Trophoblast cell (in vitro differentiated cells and primary cell): ENCODE results near the gene MOCS3.

Source experiments
- DNase-seq, 2 donors: peaks; one replicate each; pipeline ENCODE4 v3.0.0-alpha.2; 2016
- H2AFZ ChIP-seq: 2 replicates; pipeline ENCODE4 v1.6.1; 2013; ENCODE audit warnings: low read length, moderate library complexity, mild to moderate bottlenecking; ENCODE audit not compliant: insufficient read depth, poor library complexity
- H2AK5ac ChIP-seq: 2 replicates; pipeline ENCODE4 v1.6.1; 2013; ENCODE audit warnings: mild to moderate bottlenecking, low read length
- H2BK120ac ChIP-seq: 2 replicates; pipeline ENCODE4 v1.6.1; 2013; ENCODE audit warnings: low read length, mild to moderate bottlenecking, moderate library complexity; ENCODE audit not compliant: insufficient read depth, poor library complexity
- H2BK12ac ChIP-seq: 2 replicates; pipeline ENCODE4 v1.6.1; 2013; ENCODE audit warnings: mild to moderate bottlenecking, low read length, moderate library complexity
- H2BK5ac ChIP-seq: 2 replicates; pipeline ENCODE4 v1.6.1; 2013; ENCODE audit warnings: low read length, low read depth, moderate library complexity, mild to moderate bottlenecking; ENCODE audit not compliant: poor library complexity
- H3K14ac ChIP-seq: 2 replicates; pipeline ENCODE4 v1.6.1; 2013; ENCODE audit warnings: mild to moderate bottlenecking, low read length
- H3K18ac ChIP-seq: 2 replicates; pipeline ENCODE4 v1.6.1; 2013; ENCODE audit warnings: mild to moderate bottlenecking, low read length
- H3K23ac ChIP-seq: 2 replicates; pipeline ENCODE4 v1.6.1; 2013; ENCODE audit warnings: low read length
- H3K27ac ChIP-seq: 2 replicates; pipeline ENCODE4 v1.5.1; 2013; ENCODE audit warnings: low read depth, mild to moderate bottlenecking, inconsistent platforms, low read length, moderate library complexity
- H3K27me3 ChIP-seq: 2 replicates; pipeline ENCODE4 v1.6.1; 2013; ENCODE audit warnings: inconsistent platforms, mild to moderate bottlenecking, low read length, moderate library complexity; ENCODE audit not compliant: insufficient read depth
- H3K36me3 ChIP-seq, 2 experiments: 1 replicate in 1 of 2; 2 replicates in 1 of 2; pipeline ENCODE4 v1.6.1; 2013; ENCODE audit warnings: low read length in 2 of 2, mild to moderate bottlenecking in 2 of 2, moderate library complexity in 1 of 2; ENCODE audit not compliant: insufficient read depth in 2 of 2, control insufficient read depth in 1 of 2
- H3K4ac ChIP-seq: 2 replicates; pipeline ENCODE4 v1.6.1; 2013; ENCODE audit warnings: low read depth, mild to moderate bottlenecking, low read length, moderate library complexity
- H3K4me1 ChIP-seq, 2 experiments: 1 replicate in 1 of 2; 2 replicates in 1 of 2; pipeline ENCODE4 v1.6.1; 2013; ENCODE audit warnings: low read length in 2 of 2, mild to moderate bottlenecking in 2 of 2, moderate library complexity in 1 of 2; ENCODE audit not compliant: insufficient read depth in 2 of 2, control insufficient read depth in 1 of 2
- H3K4me2 ChIP-seq: 2 replicates; pipeline ENCODE4 v1.6.1; 2013; ENCODE audit warnings: inconsistent platforms, mild to moderate bottlenecking, low read length, moderate library complexity
- H3K4me3 ChIP-seq: 2 replicates; pipeline ENCODE4 v1.5.1; 2013; ENCODE audit warnings: mild to moderate bottlenecking, low read depth, low read length, inconsistent platforms
- H3K79me1 ChIP-seq: one replicate; pipeline ENCODE4 v1.6.1; 2013; ENCODE audit warnings: low read length
- H3K79me2 ChIP-seq: 2 replicates; pipeline ENCODE4 v1.6.1; 2013; ENCODE audit warnings: low read length, mild to moderate bottlenecking; ENCODE audit not compliant: control insufficient read depth, insufficient read depth, poor library complexity
- H3K9ac ChIP-seq: 2 replicates; pipeline ENCODE4 v1.6.1; 2013; ENCODE audit warnings: mild to moderate bottlenecking, low read length
- H3K9me3 ChIP-seq: 2 replicates; pipeline ENCODE4 v1.6.1; 2013; ENCODE audit warnings: low read depth, mild to moderate bottlenecking, control low read depth, inconsistent platforms, low read length; ENCODE audit not compliant: insufficient read depth
- H4K12ac ChIP-seq: 2 replicates; pipeline ENCODE4 v1.6.1; 2013; ENCODE audit warnings: low read depth, mild to moderate bottlenecking, low read length, moderate library complexity
- H4K8ac ChIP-seq: 2 replicates; pipeline ENCODE4 v1.6.1; 2013; ENCODE audit warnings: low read depth, mild to moderate bottlenecking, low read length, moderate library complexity
- H4K91ac ChIP-seq: one replicate; pipeline ENCODE4 v1.6.1; 2013; ENCODE audit warnings: low read depth, mild to moderate bottlenecking, low read length, moderate library complexity
- WGBS: extraction: QIAGEN DNeasy Blood & Tissue Kit; methylation state at CpG from one replicate; pipeline ENCODE4 v1.1.7; 2013; ENCODE audit warnings: missing lambda C conversion rate; ENCODE audit not compliant: insufficient read length, insufficient coverage; ENCODE audit errors: extremely low coverage; 5-methylcytosine and 5-hydroxymethylcytosine counted together

Gene MOCS3

DNA sequence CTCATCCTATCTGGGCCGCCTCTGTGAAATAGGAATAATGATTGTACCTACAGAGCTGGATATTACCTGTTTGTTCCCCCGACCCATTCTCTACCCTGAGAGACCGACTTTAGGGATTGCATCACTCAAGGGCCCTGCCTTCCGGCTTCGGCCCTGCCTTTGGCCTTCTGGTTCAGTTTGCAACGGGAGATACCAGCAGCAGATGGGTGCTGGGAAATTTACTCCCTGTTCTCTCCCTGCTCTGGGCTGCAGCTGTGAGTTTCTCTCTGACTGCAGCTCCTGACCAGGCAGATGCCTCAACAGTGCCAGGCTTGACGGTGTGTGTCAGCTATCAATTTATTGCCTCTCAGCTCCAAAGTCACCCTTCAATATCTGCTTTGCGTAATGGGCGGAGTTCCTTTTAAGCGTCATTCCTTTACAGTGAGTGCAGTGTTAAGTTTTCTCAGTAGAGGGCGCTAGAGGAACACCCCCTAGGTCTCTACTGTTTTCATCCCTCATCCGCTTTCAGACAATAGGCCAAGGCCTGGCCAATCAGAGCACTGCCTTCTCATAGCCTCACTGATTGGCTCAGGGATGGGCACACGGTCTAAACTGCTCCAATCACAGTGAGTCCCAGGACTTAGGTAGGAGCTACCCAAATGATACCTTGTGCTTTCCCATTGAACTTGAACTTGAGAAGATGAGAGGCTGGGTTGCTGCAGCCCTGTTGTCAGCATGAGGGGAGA lies 34.3 kb downstream of the MOCS3 start:
- H2AK5ac ChIP-seq = no peak overlapping the region
- H2BK120ac ChIP-seq = no peak overlapping the region
- H3K14ac ChIP-seq = no peak overlapping the region
- H3K79me1 ChIP-seq = no peaks in the 10 kb centered on the region
- no peaks in the 10 kb centered on the region for H3K36me3 ChIP-seq
- peak overlapping the region; percentile 24 for H3K27ac ChIP-seq
- no peak overlapping the region for H3K4ac ChIP-seq
- no peaks in the 10 kb centered on the region for H3K9me3 ChIP-seq
- H2BK12ac ChIP-seq = no peak overlapping the region
- no peaks in the 10 kb centered on the region for H3K27me3 ChIP-seq
- peak overlapping the region; percentile 29 for H3K4me2 ChIP-seq
- H4K12ac ChIP-seq = no peak overlapping the region
- H3K9ac ChIP-seq = no peak overlapping the region
- H3K23ac ChIP-seq = no peak overlapping the region
- H4K91ac ChIP-seq = no peak overlapping the region
- H4K8ac ChIP-seq = peak overlapping the region; percentile 3
- H3K4me3 ChIP-seq = no peak overlapping the region
- DNase-seq = peak; percentile 62 to 84
- no peaks in the 10 kb centered on the region for H3K79me2 ChIP-seq
- H2AFZ ChIP-seq = peak overlapping the region; percentile 47
- H3K4me1 ChIP-seq = peaks cover 12 to 16% of the 10 kb centered on the region in 2 experiments
- WGBS = no CpG with 5 or more reads among the region's 13 CpGs
- no peak overlapping the region for H2BK5ac ChIP-seq
- no peak overlapping the region for H3K18ac ChIP-seq

DNA sequence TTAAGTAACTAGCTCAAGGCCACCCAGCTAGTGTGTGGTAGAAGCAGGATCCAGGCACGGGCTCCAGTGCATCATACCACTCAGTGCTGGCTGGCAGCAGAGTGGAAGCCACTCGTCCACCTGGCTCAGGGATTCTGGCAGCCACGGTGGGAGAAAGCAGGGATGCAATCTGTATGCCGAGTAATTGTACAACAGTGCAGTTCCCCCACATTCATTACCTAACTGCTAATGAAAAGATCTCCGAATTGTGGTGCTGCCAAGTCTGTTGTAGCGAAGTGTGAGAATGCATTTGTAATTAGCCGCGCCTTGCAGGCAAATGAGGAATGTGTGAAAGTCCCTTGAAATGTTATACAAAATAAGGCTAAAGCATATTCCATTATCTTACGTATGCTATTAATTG lies 35.3 kb downstream of the MOCS3 start:
- Histone ChIP-seq H3K79me2 (no peaks in the 10 kb centered on the region), H3K9ac (no peak overlapping the region), H3K23ac (no peak overlapping the region), H3K4me3 (no peak overlapping the region), H2BK12ac (no peak overlapping the region), H3K36me3 (no peaks in the 10 kb centered on the region), H4K12ac (no peak overlapping the region), H3K9me3 (no peaks in the 10 kb centered on the region), H3K4me2 (no peak overlapping the region), H2AFZ (no peak overlapping the region), H3K79me1 (peaks cover 2% of the 10 kb centered on the region), H3K27ac (no peak overlapping the region), H3K18ac (no peak overlapping the region), H4K8ac (no peak overlapping the region), H2BK5ac (no peak overlapping the region), H3K27me3 (no peaks in the 10 kb centered on the region), H3K4ac (no peak overlapping the region), H3K4me1 (peaks cover 12 to 18% of the 10 kb centered on the region in 2 experiments), H2AK5ac (no peak overlapping the region), H3K14ac (no peak overlapping the region), H2BK120ac (no peak overlapping the region), H4K91ac (no peak overlapping the region)
- no peak for DNase-seq
- no CpG with 5 or more reads among the region's 9 CpGs for WGBS

DNA sequence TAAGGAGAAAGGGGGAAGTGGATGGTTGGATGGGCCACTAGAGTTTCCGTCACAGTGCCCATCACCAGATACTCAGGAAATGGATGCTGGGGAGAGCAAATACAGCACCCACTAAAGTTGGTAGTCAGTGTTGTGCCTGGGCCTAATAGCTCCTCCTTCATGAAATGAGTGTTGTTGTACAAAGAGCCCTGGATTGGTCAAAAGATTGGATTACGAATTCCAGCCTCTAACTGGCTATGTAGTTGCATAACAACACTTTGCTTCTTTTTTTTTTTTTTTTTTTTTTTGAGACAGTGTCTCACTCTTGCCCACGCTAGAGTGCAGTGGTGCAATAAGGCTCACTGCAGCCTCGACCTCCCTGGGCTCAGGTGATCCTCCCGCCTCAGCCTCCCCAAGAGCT lies 36.9 kb downstream of the MOCS3 start:
- H3K79me2 ChIP-seq = no peaks in the 10 kb centered on the region
- no peaks in the 10 kb centered on the region for H3K27me3 ChIP-seq
- no peak overlapping the region for H4K12ac ChIP-seq
- H3K36me3 ChIP-seq = no peaks in the 10 kb centered on the region
- H3K9ac ChIP-seq = no peak overlapping the region
- no peak overlapping the region for H4K91ac ChIP-seq
- DNase-seq = no peak
- no peak overlapping the region for H3K23ac ChIP-seq
- peaks cover 3% of the 10 kb centered on the region for H3K79me1 ChIP-seq
- no peak overlapping the region for H3K14ac ChIP-seq
- H2BK12ac ChIP-seq = no peak overlapping the region
- WGBS = no CpG with 5 or more reads among the region's 5 CpGs
- H3K27ac ChIP-seq = no peak overlapping the region
- no peak overlapping the region for H3K18ac ChIP-seq
- no peak overlapping the region for H2BK5ac ChIP-seq
- H2BK120ac ChIP-seq = no peak overlapping the region
- H2AFZ ChIP-seq = no peak overlapping the region
- H2AK5ac ChIP-seq = no peak overlapping the region
- H3K9me3 ChIP-seq = no peaks in the 10 kb centered on the region
- H3K4me2 ChIP-seq = no peak overlapping the region
- H4K8ac ChIP-seq = no peak overlapping the region
- no peak overlapping the region for H3K4ac ChIP-seq
- H3K4me1 ChIP-seq = peaks cover 12 to 18% of the 10 kb centered on the region in 2 experiments
- no peak overlapping the region for H3K4me3 ChIP-seq

DNA sequence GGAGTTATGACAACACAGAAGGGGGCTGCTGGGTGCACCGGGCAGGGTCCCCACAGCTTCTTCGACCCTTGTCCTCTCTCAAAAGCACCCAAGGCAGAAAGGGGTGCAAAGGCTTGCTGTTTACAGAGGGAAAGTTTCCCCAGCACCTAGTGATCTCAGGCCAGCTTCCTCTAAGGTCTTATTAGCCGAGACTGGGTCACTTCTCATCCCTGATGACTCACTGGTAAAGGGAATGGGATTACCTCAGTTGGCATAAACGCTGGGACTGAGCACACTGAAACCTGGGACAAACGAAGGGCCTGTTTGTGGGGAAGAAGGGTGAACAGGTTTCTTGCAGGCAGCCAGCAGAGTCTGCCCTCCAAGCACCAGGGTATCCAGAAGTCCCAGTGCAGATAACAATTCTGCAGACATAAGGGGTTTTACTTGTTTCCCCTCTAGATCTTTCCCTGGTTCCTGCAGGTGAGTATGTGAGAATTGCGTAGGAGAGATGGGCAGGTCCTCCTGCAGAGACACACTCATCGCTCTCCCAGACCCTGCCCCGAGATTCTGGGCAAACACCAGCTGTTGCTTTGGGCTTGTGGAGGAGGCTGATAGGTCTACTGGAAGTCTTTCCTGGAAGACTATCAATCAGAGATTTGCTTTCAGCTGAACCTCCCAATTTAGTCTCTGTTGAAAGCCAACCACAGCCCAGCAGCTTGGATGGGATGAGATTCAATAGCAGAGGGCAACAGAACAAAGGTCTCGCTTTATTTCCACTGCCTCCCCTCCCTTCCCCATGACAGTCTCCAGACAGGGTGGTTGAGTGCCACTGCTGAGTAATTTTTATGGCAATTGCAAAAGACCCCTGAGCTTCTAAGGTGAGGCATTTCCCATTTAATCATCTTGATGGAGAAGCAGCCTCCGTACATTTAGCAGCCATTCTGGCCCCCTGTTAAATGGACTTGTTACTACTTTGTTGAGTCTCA lies 38.6 kb downstream of the MOCS3 start:
- no CpG with 5 or more reads among the region's 10 CpGs for WGBS
- no peak overlapping the region for H2AFZ ChIP-seq

More for the DNA sequence above, 38.6 kb downstream of the MOCS3 start:
- Histone ChIP-seq H4K8ac (no peak overlapping the region), H3K4me3 (no peak overlapping the region), H3K18ac (no peak overlapping the region), H3K4ac (no peak overlapping the region), H3K4me2 (no peak overlapping the region), H3K27me3 (no peaks in the 10 kb centered on the region), H4K91ac (no peak overlapping the region), H3K14ac (no peak overlapping the region), H3K79me2 (no peaks in the 10 kb centered on the region), H2BK120ac (no peak overlapping the region), H3K36me3 (no peaks in the 10 kb centered on the region), H3K79me1 (peaks cover 3% of the 10 kb centered on the region), H2BK12ac (no peak overlapping the region), H4K12ac (no peak overlapping the region), H3K4me1 (peaks cover 8 to 12% of the 10 kb centered on the region in 2 experiments), H3K9me3 (no peaks in the 10 kb centered on the region), H3K9ac (no peak overlapping the region), H3K23ac (no peak overlapping the region), H3K27ac (no peak overlapping the region), H2BK5ac (no peak overlapping the region), H2AK5ac (no peak overlapping the region)
- DNase-seq = no peak
